SK-N-MC (cell line): ENCODE data around the gene PBX3.

ENCODE experiments used
- EZH2 ChIP-seq: fragments of 200-600 bp; sonication (generic); IDR thresholded peaks from one replicate; pipeline ENCODE4 v1.6.1; 2017; ENCODE audit warnings: antibody characterized with exemption
- POLR2AphosphoS5 ChIP-seq: IDR thresholded peaks from 2 replicates; pipeline ENCODE4 v1.6.1; 2012; ENCODE audit warnings: mild to moderate bottlenecking, low read depth, low read length, borderline replicate concordance

DNA sequence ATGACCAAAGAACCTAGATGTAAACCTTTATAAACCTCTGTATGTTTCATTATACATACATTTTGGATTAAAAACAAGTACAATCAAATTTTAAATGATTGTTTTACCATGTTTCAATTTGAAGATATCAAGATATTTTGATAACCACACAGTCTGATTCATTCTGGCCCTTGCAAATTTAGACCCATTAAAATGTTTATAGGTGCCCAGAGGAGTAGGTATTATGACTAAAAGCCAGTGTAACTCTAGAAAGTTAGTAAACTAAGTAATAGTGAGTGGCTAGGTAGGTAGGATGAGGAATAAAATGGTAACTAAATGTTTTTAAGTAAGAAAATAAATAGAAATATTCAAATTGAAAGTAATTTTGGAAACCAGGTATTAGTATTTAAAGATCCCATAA lies 165.5 kb downstream of the PBX3 start:
- TF ChIP-seq EZH2 (no peak), POLR2AphosphoS5 (no peak)
